H9 (cell line): ENCODE measurements around the gene USP38. TPM values are rescaled to one million over a fixed set of nuclear protein-coding genes. Genes with fewer than 3 reads are reported as not detected.

Experiments
- DNase-seq: peaks from one replicate; pipeline ENCODE4 v3.0.0-alpha.2; 2017
- H2AFZ ChIP-seq: one replicate; pipeline ENCODE4 v1.6.1; 2013; ENCODE audit warnings: mild to moderate bottlenecking, low read length, control low read depth, moderate library complexity
- H2AK5ac ChIP-seq: 2 replicates; pipeline ENCODE4 v1.6.1; 2013; ENCODE audit warnings: low read length, control low read depth, mixed read lengths; ENCODE audit not compliant: insufficient read length
- H2BK120ac ChIP-seq: one replicate; pipeline ENCODE4 v1.6.1; 2013; ENCODE audit warnings: low read depth, mild to moderate bottlenecking, low read length, control low read depth, inconsistent platforms; ENCODE audit not compliant: poor library complexity, severe bottlenecking
- H2BK12ac ChIP-seq: 2 replicates; pipeline ENCODE4 v1.6.1; 2013; ENCODE audit warnings: low read length, control low read depth, mixed read lengths, low read depth; ENCODE audit not compliant: insufficient read length
- H2BK15ac ChIP-seq: 2 replicates; pipeline ENCODE4 v1.6.1; 2013; ENCODE audit warnings: low read depth, low read length, control low read depth
- H2BK20ac ChIP-seq: one replicate; pipeline ENCODE4 v1.6.1; 2013; ENCODE audit warnings: low read depth, mild to moderate bottlenecking, low read length, control low read depth, inconsistent platforms; ENCODE audit not compliant: poor library complexity, severe bottlenecking
- H2BK5ac ChIP-seq: 2 replicates; pipeline ENCODE4 v1.6.1; 2013; ENCODE audit warnings: low read length, control low read depth, mixed read lengths; ENCODE audit not compliant: insufficient read length
- H3K14ac ChIP-seq: 2 replicates; pipeline ENCODE4 v1.6.1; 2013; ENCODE audit warnings: low read length, control low read depth; ENCODE audit not compliant: insufficient read depth
- H3K18ac ChIP-seq: 2 replicates; pipeline ENCODE4 v1.6.1; 2013; ENCODE audit warnings: low read depth, mild to moderate bottlenecking, mixed read lengths, low read length, control low read depth; ENCODE audit not compliant: insufficient read length
- H3K23ac ChIP-seq: 2 replicates; pipeline ENCODE4 v1.6.1; 2013; ENCODE audit warnings: low read length, control low read depth, mixed read lengths, low read depth; ENCODE audit not compliant: insufficient read length
- H3K23me2 ChIP-seq: 2 replicates; pipeline ENCODE4 v1.6.1; 2013; ENCODE audit warnings: low read depth, mild to moderate bottlenecking, mixed read lengths, low read length, control low read depth; ENCODE audit not compliant: insufficient read length, poor library complexity, severe bottlenecking
- H3K27ac ChIP-seq: 2 replicates; pipeline ENCODE4 v1.5.1; 2013; ENCODE audit warnings: low read length, control low read depth, mixed read lengths, low read depth; ENCODE audit not compliant: insufficient read length
- H3K27me3 ChIP-seq: 2 replicates; pipeline ENCODE4 v1.6.1; 2013; ENCODE audit warnings: low read length, control low read depth, inconsistent platforms; ENCODE audit not compliant: insufficient read depth
- H3K4ac ChIP-seq: 2 replicates; pipeline ENCODE4 v1.6.1; 2013; ENCODE audit warnings: low read depth, mild to moderate bottlenecking, control low read depth, inconsistent platforms, low read length, moderate library complexity
- H3K4me1 ChIP-seq: 2 replicates; pipeline ENCODE4 v1.6.1; 2013; ENCODE audit warnings: low read length, control low read depth, inconsistent platforms; ENCODE audit not compliant: insufficient read depth
- H3K4me2 ChIP-seq: 2 replicates; pipeline ENCODE4 v1.6.1; 2013; ENCODE audit warnings: low read length, control low read depth, mixed read lengths; ENCODE audit not compliant: insufficient read length, insufficient read depth
- H3K56ac ChIP-seq: 2 replicates; pipeline ENCODE4 v1.6.1; 2013; ENCODE audit warnings: low read depth, mild to moderate bottlenecking, mixed read lengths, low read length, control low read depth; ENCODE audit not compliant: insufficient read length
- H3K79me1 ChIP-seq: 2 replicates; pipeline ENCODE4 v1.6.1; 2013; ENCODE audit warnings: low read depth, mild to moderate bottlenecking, moderate library complexity, low read length, control low read depth, inconsistent platforms; ENCODE audit not compliant: insufficient read depth, poor library complexity, severe bottlenecking
- H3K79me2 ChIP-seq: 2 replicates; pipeline ENCODE4 v1.6.1; 2013; ENCODE audit warnings: low read length, control low read depth, inconsistent platforms; ENCODE audit not compliant: insufficient read depth
- H3K9ac ChIP-seq: 2 replicates; pipeline ENCODE4 v1.6.1; 2013; ENCODE audit warnings: low read length, control low read depth, mixed read lengths; ENCODE audit not compliant: insufficient read length; ENCODE audit errors: extremely low read depth
- H3K9me3 ChIP-seq: one replicate; pipeline ENCODE4 v1.6.1; 2013; ENCODE audit warnings: low read depth, low read length, inconsistent platforms; ENCODE audit not compliant: control insufficient read depth
- H3T11ph ChIP-seq: one replicate; pipeline ENCODE4 v1.6.1; 2013; ENCODE audit warnings: mild to moderate bottlenecking, low read length, control low read depth, inconsistent platforms
- H4K20me1 ChIP-seq: one replicate; pipeline ENCODE4 v1.6.1; 2013; ENCODE audit not compliant: control insufficient read depth, insufficient read length, insufficient read depth
- H4K5ac ChIP-seq: 2 replicates; pipeline ENCODE4 v1.6.1; 2013; ENCODE audit warnings: low read depth, mild to moderate bottlenecking, mixed read lengths, low read length, control low read depth; ENCODE audit not compliant: insufficient read length
- H4K8ac ChIP-seq: replicated peaks from 2 replicates; pipeline ENCODE4 v1.6.1; 2013; ENCODE audit warnings: low read length, control low read depth, mixed read lengths, low read depth; ENCODE audit not compliant: insufficient read length
- H4K91ac ChIP-seq: 2 replicates; pipeline ENCODE4 v1.6.1; 2013; ENCODE audit warnings: low read depth, mild to moderate bottlenecking, moderate library complexity, mixed read lengths, low read length, control low read depth; ENCODE audit not compliant: insufficient read length
- H3K27ac Mint-ChIP-seq, 3 experiments: 2 replicates in 2 of 3; 3 replicates in 1 of 3; pipeline ENCODE4 v1.8.0; 2020 to 2021; ENCODE audit warnings: mixed read lengths in 3 of 3, mild to moderate bottlenecking in 1 of 3, moderate library complexity in 1 of 3
- H3K27me3 Mint-ChIP-seq: 2 replicates; pipeline ENCODE4 v1.8.0; 2021; ENCODE audit warnings: low read depth, mild to moderate bottlenecking, moderate library complexity, mixed read lengths
- H3K36me3 Mint-ChIP-seq, 3 experiments: 2 replicates in 2 of 3; 3 replicates in 1 of 3; pipeline ENCODE4 v1.8.0; 2020 to 2021; ENCODE audit warnings: low read depth in 3 of 3, mixed read lengths in 3 of 3; ENCODE audit not compliant: insufficient read depth in 1 of 3
- H3K4me1 Mint-ChIP-seq, 2 experiments: 2 replicates each; pipeline ENCODE4 v1.8.0; 2020; ENCODE audit warnings: mixed read lengths in 2 of 2
- H3K4me3 Mint-ChIP-seq, 2 experiments: 2 replicates in 1 of 2; 3 replicates in 1 of 2; pipeline ENCODE4 v1.8.0; 2020 to 2021; ENCODE audit warnings: mild to moderate bottlenecking in 2 of 2, mixed read lengths in 2 of 2, moderate library complexity in 1 of 2
- H3K9me3 Mint-ChIP-seq, 2 experiments: 2 replicates in 1 of 2; 3 replicates in 1 of 2; pipeline ENCODE4 v1.8.0; 2020; ENCODE audit warnings: mild to moderate bottlenecking in 2 of 2, mixed read lengths in 2 of 2, moderate library complexity in 1 of 2
- CTCF ChIP-seq: fragments of 200-600 bp; sonication (generic); conservative IDR thresholded peaks from 3 replicates; pipeline ENCODE4 v1.8.0; 2021; ENCODE audit warnings: antibody characterized with exemption, mild to moderate bottlenecking
- total RNA-seq: library from RNA; stranded (reverse); gene quantifications from 2 replicates; pipeline ENCODE4 v1.2.1, GENCODE V29; 2021

Gene USP38
- total RNA-seq, 1 experiment from 2014 or later: 15.2 TPM

GRCh38 chr4:143257356-143257755 lies 72.6 kb downstream of the USP38 start:
- Histone ChIP-seq H2BK15ac (no peak overlapping the region), H2BK12ac (no peak overlapping the region), H2AFZ (no peak overlapping the region), H3K9me3 (no peaks in the 10 kb centered on the region), H3K9ac (no peak overlapping the region), H3K18ac (no peak overlapping the region), H4K91ac (no peak overlapping the region), H3K27ac (no peak overlapping the region), H3K56ac (no peak overlapping the region), H4K5ac (no peak overlapping the region), H3T11ph (no peak overlapping the region), H3K23ac (no peak overlapping the region), H4K8ac (no peak overlapping the region), H3K27me3 (no peaks in the 10 kb centered on the region), H2BK120ac (no peak overlapping the region), H2BK5ac (no peak overlapping the region), H3K4me2 (no peak overlapping the region), H2AK5ac (no peak overlapping the region), H3K4me1 (no peaks in the 10 kb centered on the region), H3K14ac (no peak overlapping the region), H3K23me2 (no peaks in the 10 kb centered on the region), H3K4ac (no peak overlapping the region), H3K79me1 (no peaks in the 10 kb centered on the region), H2BK20ac (no peak overlapping the region), H4K20me1 (no peaks in the 10 kb centered on the region), H3K79me2 (no peaks in the 10 kb centered on the region)
- H3K4me1 Mint-ChIP-seq: peaks cover 18 to 24% of the 10 kb centered on the region in 2 experiments
- no peak for TF ChIP-seq CTCF
- no peak for DNase-seq
- H3K4me3 Mint-ChIP-seq: no peak overlapping the region
- no peaks in the 10 kb centered on the region for H3K36me3 Mint-ChIP-seq
- no peaks in the 10 kb centered on the region for H3K9me3 Mint-ChIP-seq
- no peaks in the 10 kb centered on the region for H3K27me3 Mint-ChIP-seq
- no peak overlapping the region for H3K27ac Mint-ChIP-seq
